ENCODE results near the gene NDUFB7.
"Not testable (repeated sequence)": the region's sequence is repeated elsewhere in the genome, so short reads cannot be mapped to it uniquely, and the experiment has no call there.

The NDUFB7 gene

DNA sequence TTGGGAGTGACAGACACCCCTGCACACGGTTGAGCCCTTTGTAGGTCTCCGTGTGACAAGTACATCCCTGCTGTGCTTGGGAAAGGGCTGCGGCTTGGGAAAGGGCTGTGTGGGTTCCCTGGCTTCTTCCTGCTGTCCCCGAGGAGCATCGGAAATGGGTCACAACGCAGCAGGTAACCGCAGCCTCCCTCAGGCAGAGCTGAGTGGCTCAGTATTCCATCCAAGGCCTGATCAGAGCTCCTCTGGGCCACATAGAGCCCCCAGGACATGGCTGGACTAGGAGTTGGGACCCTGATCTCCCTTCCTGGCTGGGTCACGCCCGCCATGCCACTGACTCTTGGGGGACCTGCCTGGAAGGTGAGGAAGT, 26.2 kb downstream of the NDUFB7 start:
- Histone ChIP-seq H3K27me3 (ENCODE audit: control insufficient read depth, insufficient read depth, low read length) (no peaks in the 10 kb centered on the region), H3K4me1 (ENCODE audit: control insufficient read depth, insufficient read depth, low read length) (no peaks in the 10 kb centered on the region), H3K36me3 (ENCODE audit: control insufficient read depth, insufficient read depth, low read length) (no peaks in the 10 kb centered on the region), H3K4me3 (ENCODE audit: low read depth, low read length) (no peak overlapping the region), H3K9ac (ENCODE audit: low read depth, low read length) (no peak overlapping the region), H3K9me3 (ENCODE audit: control insufficient read depth, insufficient read depth, low read length) (no peaks in the 10 kb centered on the region)

GRCh38 chr19:14544977-14545715, 26.7 kb downstream of the NDUFB7 start:
- H3K9ac ChIP-seq (ENCODE audit: low read depth, low read length), result no peak overlapping the region
- no peaks in the 10 kb centered on the region for H3K36me3 ChIP-seq (ENCODE audit: control insufficient read depth, insufficient read depth, low read length)
- no peaks in the 10 kb centered on the region for H3K9me3 ChIP-seq (ENCODE audit: control insufficient read depth, insufficient read depth, low read length)
- H3K4me3 ChIP-seq (ENCODE audit: low read depth, low read length), result no peak overlapping the region
- no peaks in the 10 kb centered on the region for H3K27me3 ChIP-seq (ENCODE audit: control insufficient read depth, insufficient read depth, low read length)
- H3K4me1 ChIP-seq (ENCODE audit: control insufficient read depth, insufficient read depth, low read length), result no peaks in the 10 kb centered on the region

DNA sequence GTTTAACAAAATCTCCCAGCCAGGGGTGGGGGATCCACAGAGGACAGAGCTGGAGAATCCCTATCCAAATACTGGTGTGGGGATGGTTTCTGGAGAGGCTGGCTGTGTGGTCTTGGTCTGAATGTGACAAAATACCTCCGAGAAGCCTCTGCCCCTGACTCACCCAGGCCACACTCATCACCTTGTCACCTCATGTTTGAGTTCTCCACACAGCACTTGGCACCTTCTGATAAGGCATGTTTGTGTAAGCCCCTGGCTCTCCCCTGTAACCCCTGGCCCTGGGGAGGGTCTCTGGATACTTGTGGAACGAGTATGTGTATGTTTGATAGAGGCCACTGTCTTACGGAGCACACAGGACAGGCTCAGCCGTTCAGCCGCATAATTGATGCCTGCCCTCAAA, 27.8 kb downstream of the NDUFB7 start:
- Histone ChIP-seq H3K9me3 (ENCODE audit: control insufficient read depth, insufficient read depth, low read length) (no peaks in the 10 kb centered on the region), H3K36me3 (ENCODE audit: control insufficient read depth, insufficient read depth, low read length) (no peaks in the 10 kb centered on the region), H3K27me3 (ENCODE audit: control insufficient read depth, insufficient read depth, low read length) (no peaks in the 10 kb centered on the region), H3K4me3 (ENCODE audit: low read depth, low read length) (no peak overlapping the region), H3K4me1 (ENCODE audit: control insufficient read depth, insufficient read depth, low read length) (no peaks in the 10 kb centered on the region), H3K9ac (ENCODE audit: low read depth, low read length) (no peak overlapping the region)

DNA sequence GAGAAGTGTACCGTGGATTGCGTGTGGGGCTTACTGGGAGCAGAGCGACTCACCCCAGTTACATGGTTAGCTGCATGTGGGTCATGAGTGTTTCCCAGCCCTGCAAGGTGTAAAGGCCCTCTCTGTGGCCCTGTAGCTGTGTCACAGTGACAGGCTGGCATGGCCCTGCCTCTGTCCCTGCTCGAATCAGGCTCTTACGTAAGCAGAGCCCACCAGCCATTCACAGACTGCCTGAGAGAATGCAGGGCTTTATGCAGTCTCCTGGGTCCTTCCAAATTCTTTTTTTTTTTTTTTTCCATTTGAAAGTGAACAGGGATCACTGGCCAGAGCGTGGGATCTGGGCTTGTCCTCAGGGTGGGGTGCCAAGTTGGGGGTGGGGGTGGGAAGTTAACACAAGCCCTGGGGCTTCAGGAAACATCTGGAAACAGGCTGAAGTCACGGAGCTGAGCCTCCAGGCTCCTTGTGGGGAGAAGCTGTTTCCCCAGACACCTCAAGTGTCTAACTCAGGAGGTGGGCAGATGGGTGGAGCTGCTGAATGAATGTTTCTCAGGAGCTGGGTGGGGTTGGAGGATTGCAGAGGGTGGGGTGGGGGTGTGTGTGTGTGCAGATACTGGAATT, 29.0 kb downstream of the NDUFB7 start:
- H3K36me3 ChIP-seq (ENCODE audit: control insufficient read depth, insufficient read depth, low read length), result no peaks in the 10 kb centered on the region
- H3K4me3 ChIP-seq (ENCODE audit: low read depth, low read length), result no peak overlapping the region
- no peaks in the 10 kb centered on the region for H3K27me3 ChIP-seq (ENCODE audit: control insufficient read depth, insufficient read depth, low read length)
- no peaks in the 10 kb centered on the region for H3K4me1 ChIP-seq (ENCODE audit: control insufficient read depth, insufficient read depth, low read length)
- no peaks in the 10 kb centered on the region for H3K9me3 ChIP-seq (ENCODE audit: control insufficient read depth, insufficient read depth, low read length)
- H3K9ac ChIP-seq (ENCODE audit: low read depth, low read length), result no peak overlapping the region

DNA sequence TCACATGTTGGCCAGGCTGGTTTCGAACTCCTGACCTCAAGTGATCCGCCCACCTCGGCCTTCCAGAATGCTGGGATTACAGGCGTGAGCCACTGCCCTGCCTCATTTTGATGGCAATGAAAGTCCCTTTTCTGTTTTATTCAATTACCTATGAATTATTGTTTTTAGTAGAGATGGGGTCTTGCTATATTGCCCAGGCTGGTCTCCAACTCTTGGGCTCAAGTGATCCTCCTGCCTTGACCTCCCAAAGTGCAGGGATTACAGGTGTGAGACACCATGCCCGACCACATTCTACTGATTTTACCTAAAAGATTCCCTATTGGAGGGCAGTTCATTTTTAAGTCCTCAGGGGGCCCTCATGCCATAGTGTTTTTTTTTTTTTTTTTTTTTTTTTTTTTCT, 29.9 kb downstream of the NDUFB7 start:
- H3K27me3 ChIP-seq (ENCODE audit: control insufficient read depth, insufficient read depth, low read length); H3K4me3 ChIP-seq (ENCODE audit: low read depth, low read length); H3K9ac ChIP-seq (ENCODE audit: low read depth, low read length); H3K9me3 ChIP-seq (ENCODE audit: control insufficient read depth, insufficient read depth, low read length); H3K36me3 ChIP-seq (ENCODE audit: control insufficient read depth, insufficient read depth, low read length); H3K4me1 ChIP-seq (ENCODE audit: control insufficient read depth, insufficient read depth, low read length): not testable (repeated sequence)

- H3K4me1 ChIP-seq (ENCODE audit: control insufficient read depth, insufficient read depth, low read length), result no peaks in the 10 kb centered on the region
- H3K36me3 ChIP-seq (ENCODE audit: control insufficient read depth, insufficient read depth, low read length), result no peaks in the 10 kb centered on the region
- no peak overlapping the region for H3K4me3 ChIP-seq (ENCODE audit: low read depth, low read length)
- H3K27me3 ChIP-seq (ENCODE audit: control insufficient read depth, insufficient read depth, low read length), result no peaks in the 10 kb centered on the region
- no peaks in the 10 kb centered on the region for H3K9me3 ChIP-seq (ENCODE audit: control insufficient read depth, insufficient read depth, low read length)
- H3K9ac ChIP-seq (ENCODE audit: low read depth, low read length), result no peak overlapping the region
Observed at GRCh38 chr19:14540741-14541525, 30.9 kb downstream of the NDUFB7 start.

DNA sequence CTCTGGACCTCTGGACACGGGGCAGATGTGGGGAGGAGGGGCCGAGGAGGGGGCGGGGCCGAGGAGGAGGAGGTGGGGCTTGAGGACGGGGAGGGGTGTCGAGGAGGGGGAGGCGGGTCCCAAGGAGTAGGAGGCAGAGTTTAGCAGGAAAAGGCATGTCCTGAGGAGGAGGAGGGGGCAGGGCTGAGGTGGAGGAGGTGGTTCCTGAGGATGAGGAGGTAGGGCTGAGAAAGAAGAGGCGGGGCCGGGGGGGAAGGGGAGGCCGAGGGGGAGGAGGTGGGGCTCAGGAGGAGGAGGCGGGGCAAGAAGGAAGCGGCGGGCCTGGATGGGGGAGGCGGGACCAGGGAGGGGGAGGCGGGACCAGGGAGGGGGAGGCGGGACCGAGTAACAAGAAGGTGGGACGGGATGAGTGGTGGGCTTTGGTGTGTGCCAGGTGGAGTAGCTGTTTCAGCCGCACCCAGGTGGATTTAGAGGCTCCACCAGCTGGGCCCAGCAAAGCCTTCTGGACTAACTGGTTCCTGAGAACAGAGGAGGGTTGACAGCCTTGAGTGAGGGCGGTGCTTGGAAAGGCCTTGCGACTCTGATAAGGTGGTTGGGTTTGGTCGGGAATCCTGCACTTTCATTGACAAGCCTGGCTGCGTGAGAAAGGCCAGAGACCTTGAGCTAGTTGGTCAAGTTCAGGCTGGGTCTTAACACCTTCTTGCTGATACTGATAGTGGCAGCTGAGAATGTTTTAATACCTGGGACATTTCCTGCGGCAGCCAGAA, 34.8 kb downstream of the NDUFB7 start:
- Histone ChIP-seq H3K9me3 (ENCODE audit: control insufficient read depth, insufficient read depth, low read length) (no peaks in the 10 kb centered on the region), H3K4me1 (ENCODE audit: control insufficient read depth, insufficient read depth, low read length) (no peaks in the 10 kb centered on the region), H3K4me3 (ENCODE audit: low read depth, low read length) (peak overlapping the region; percentile 47), H3K27me3 (ENCODE audit: control insufficient read depth, insufficient read depth, low read length) (no peaks in the 10 kb centered on the region), H3K36me3 (ENCODE audit: control insufficient read depth, insufficient read depth, low read length) (no peaks in the 10 kb centered on the region), H3K9ac (ENCODE audit: low read depth, low read length) (no peak overlapping the region)

GRCh38 chr19:14533450-14533849, 38.4 kb downstream of the NDUFB7 start:
- Histone ChIP-seq H3K4me1 (ENCODE audit: control insufficient read depth, insufficient read depth, low read length) (no peaks in the 10 kb centered on the region), H3K36me3 (ENCODE audit: control insufficient read depth, insufficient read depth, low read length) (no peaks in the 10 kb centered on the region), H3K27me3 (ENCODE audit: control insufficient read depth, insufficient read depth, low read length) (no peaks in the 10 kb centered on the region), H3K9me3 (ENCODE audit: control insufficient read depth, insufficient read depth, low read length) (no peaks in the 10 kb centered on the region), H3K9ac (ENCODE audit: low read depth, low read length) (no peak overlapping the region), H3K4me3 (ENCODE audit: low read depth, low read length) (no peak overlapping the region)

DNA sequence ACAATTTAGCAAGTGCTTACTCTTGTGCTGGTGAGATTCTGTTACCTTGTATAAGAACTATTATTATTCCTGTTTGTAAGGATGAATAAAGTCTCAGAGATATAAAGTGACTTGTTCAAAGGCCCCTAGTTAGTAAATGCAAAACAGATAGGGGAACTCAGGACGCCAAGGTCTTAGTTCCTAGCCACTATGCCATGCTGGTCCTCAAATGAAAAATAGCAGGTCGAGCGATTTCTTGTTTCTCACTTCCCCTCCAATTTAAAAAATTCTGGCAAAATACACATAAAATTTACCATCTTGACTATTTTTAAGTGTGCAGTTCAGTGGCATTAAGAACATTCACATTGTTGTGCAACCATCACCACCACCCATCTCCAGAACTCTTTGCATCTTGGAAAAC, 41.4 kb downstream of the NDUFB7 start:
- peak overlapping the region; percentile 95 for H3K4me3 ChIP-seq (ENCODE audit: low read depth, low read length)
- no peaks in the 10 kb centered on the region for H3K36me3 ChIP-seq (ENCODE audit: control insufficient read depth, insufficient read depth, low read length)
- H3K4me1 ChIP-seq (ENCODE audit: control insufficient read depth, insufficient read depth, low read length), result peaks cover 3% of the 10 kb centered on the region
- H3K27me3 ChIP-seq (ENCODE audit: control insufficient read depth, insufficient read depth, low read length), result no peaks in the 10 kb centered on the region
- H3K9ac ChIP-seq (ENCODE audit: low read depth, low read length), result no peak overlapping the region
- no peaks in the 10 kb centered on the region for H3K9me3 ChIP-seq (ENCODE audit: control insufficient read depth, insufficient read depth, low read length)

DNA sequence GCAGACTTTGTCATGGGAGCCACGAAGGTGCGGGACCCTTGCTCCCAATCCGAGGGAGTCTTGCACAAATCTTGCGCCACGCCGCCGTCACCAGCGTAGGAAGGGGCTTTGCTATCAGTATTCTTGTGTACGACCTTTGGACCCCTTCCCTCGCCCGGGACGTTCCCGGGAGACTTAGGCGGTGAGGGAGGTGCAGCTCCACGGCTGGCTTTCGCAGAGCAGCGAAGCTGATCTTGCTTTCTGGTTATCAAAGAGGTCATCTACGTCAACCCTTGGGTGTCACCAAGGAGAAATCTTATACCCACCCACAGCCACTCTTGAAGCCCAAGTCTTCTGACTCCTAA, 41.9 kb downstream of the NDUFB7 start:
- H3K4me1 ChIP-seq (ENCODE audit: control insufficient read depth, insufficient read depth, low read length), result peaks cover 3% of the 10 kb centered on the region
- H3K9me3 ChIP-seq (ENCODE audit: control insufficient read depth, insufficient read depth, low read length), result no peaks in the 10 kb centered on the region
- no peaks in the 10 kb centered on the region for H3K36me3 ChIP-seq (ENCODE audit: control insufficient read depth, insufficient read depth, low read length)
- no peaks in the 10 kb centered on the region for H3K27me3 ChIP-seq (ENCODE audit: control insufficient read depth, insufficient read depth, low read length)
- peak overlapping the region; percentile 95 for H3K4me3 ChIP-seq (ENCODE audit: low read depth, low read length)
- H3K9ac ChIP-seq (ENCODE audit: low read depth, low read length), result peak overlapping the region; percentile 89

- peaks cover 3% of the 10 kb centered on the region for H3K4me1 ChIP-seq (ENCODE audit: control insufficient read depth, insufficient read depth, low read length)
- H3K9ac ChIP-seq (ENCODE audit: low read depth, low read length), result peak within 1 kb of the TSS; percentile 89
- H3K36me3 ChIP-seq (ENCODE audit: control insufficient read depth, insufficient read depth, low read length), result no peaks in the 10 kb centered on the region
- no peaks in the 10 kb centered on the region for H3K9me3 ChIP-seq (ENCODE audit: control insufficient read depth, insufficient read depth, low read length)
- H3K4me3 ChIP-seq (ENCODE audit: low read depth, low read length), result peak within 1 kb of the TSS; percentile 95
- no peaks in the 10 kb centered on the region for H3K27me3 ChIP-seq (ENCODE audit: control insufficient read depth, insufficient read depth, low read length)
Observed at GRCh38 chr19:14529254-14530004, 42.4 kb downstream of the NDUFB7 start, which contains the start of gene TECR. Gene TECR (plus strand): TSS chr19:14529594. CDS start chr19:14529697, 103 bp downstream.
